ENCODE data around the gene PPP1R14B.

GRCh38 chr11:64235437-64236161 lies 11.1 kb downstream of the PPP1R14B start:
- no peak for TF ChIP-seq EZH2 (IDR thresholded peaks at IDR 0.05; ENCODE audit: insufficient read depth, poor library complexity, severe bottlenecking)
- no peak for TF ChIP-seq EZH2phosphoT487 (IDR thresholded peaks at IDR 0.05; ENCODE audit: insufficient read depth, low read depth)

All from GM23248 (cell line).